Activated T-helper 2 cell treated with anti-CD3 and anti-CD28 coated beads, Interferon-gamma antibody, Interleukin-2, Interleukin-4, amounts not matched to agents 10 μg/mL and 5 μg/mL and 100 μg/mL, durations not matched to agents 14 hours and 24 hours and 36 hours (primary cell): ENCODE data around the gene EIF4H. TPM values are rescaled to one million over a fixed set of nuclear protein-coding genes. Genes with fewer than 3 reads are reported as not detected.

Experiments
- DNase-seq: peaks from one replicate; pipeline ENCODE4 v3.0.0; 2021; ENCODE audit warnings: low spot score
- H3K27ac Mint-ChIP-seq: one replicate; pipeline ENCODE4 v1.8.0; 2021; ENCODE audit warnings: mixed read lengths
- H3K27me3 Mint-ChIP-seq: one replicate; pipeline ENCODE4 v1.8.0; 2021; ENCODE audit warnings: low read depth, mixed read lengths
- H3K36me3 Mint-ChIP-seq: one replicate; pipeline ENCODE4 v1.8.0; 2021; ENCODE audit warnings: low read depth, mixed read lengths
- H3K4me1 Mint-ChIP-seq: one replicate; pipeline ENCODE4 v1.8.0; 2021; ENCODE audit warnings: low read depth, mixed read lengths
- H3K4me3 Mint-ChIP-seq: one replicate; pipeline ENCODE4 v1.8.0; 2021; ENCODE audit warnings: low read depth, mild to moderate bottlenecking, moderate library complexity, mixed read lengths
- H3K9me3 Mint-ChIP-seq: one replicate; pipeline ENCODE4 v1.8.0; 2021; ENCODE audit warnings: mixed read lengths
- intact Hi-C: fragments of 100-400 bp; cut with micrococcal nuclease; formaldehyde crosslinking; loops from one replicate; pipeline ENCODE4 v1.15.1; 2023
- total RNA-seq: library from RNA; stranded (reverse); gene quantifications from 2 replicates; pipeline ENCODE4 v1.2.3, GENCODE V29; 2022

EIF4H gene
- total RNA-seq, 1 donor from 2014 or later = 367 TPM

- no peaks in the 10 kb centered on the region for H3K9me3 Mint-ChIP-seq
- H3K27ac Mint-ChIP-seq = no peak overlapping the region
- H3K4me1 Mint-ChIP-seq = peaks cover 53% of the 10 kb centered on the region
- peaks cover 60% of the 10 kb centered on the region for H3K36me3 Mint-ChIP-seq
- no peak overlapping the region for H3K4me3 Mint-ChIP-seq
- no peaks in the 10 kb centered on the region for H3K27me3 Mint-ChIP-seq
- DNase-seq = no peak
- intact Hi-C loops = no loop called here
Measured at GRCh38 chr7:74180866-74181265, 6.7 kb downstream of the EIF4H start.

- H3K9me3 Mint-ChIP-seq = no peaks in the 10 kb centered on the region
- peaks cover 48% of the 10 kb centered on the region for H3K4me1 Mint-ChIP-seq
- no peak for DNase-seq
- intact Hi-C loops = no loop called here
- H3K27ac Mint-ChIP-seq = no peak overlapping the region
- no peaks in the 10 kb centered on the region for H3K27me3 Mint-ChIP-seq
- no peak overlapping the region for H3K4me3 Mint-ChIP-seq
- H3K36me3 Mint-ChIP-seq = peaks cover 58% of the 10 kb centered on the region
Measured at GRCh38 chr7:74181821-74182220, 7.7 kb downstream of the EIF4H start.

- Mint-ChIP-seq H3K4me1 (peaks cover 47% of the 10 kb centered on the region), H3K9me3 (no peaks in the 10 kb centered on the region), H3K36me3 (peaks cover 59% of the 10 kb centered on the region), H3K4me3 (no peak overlapping the region), H3K27ac (peak overlapping the region; percentile 31), H3K27me3 (no peaks in the 10 kb centered on the region)
- no peak for DNase-seq
- intact Hi-C loops = no loop called here
Measured at GRCh38 chr7:74182453-74183090, 8.4 kb downstream of the EIF4H start.

DNA sequence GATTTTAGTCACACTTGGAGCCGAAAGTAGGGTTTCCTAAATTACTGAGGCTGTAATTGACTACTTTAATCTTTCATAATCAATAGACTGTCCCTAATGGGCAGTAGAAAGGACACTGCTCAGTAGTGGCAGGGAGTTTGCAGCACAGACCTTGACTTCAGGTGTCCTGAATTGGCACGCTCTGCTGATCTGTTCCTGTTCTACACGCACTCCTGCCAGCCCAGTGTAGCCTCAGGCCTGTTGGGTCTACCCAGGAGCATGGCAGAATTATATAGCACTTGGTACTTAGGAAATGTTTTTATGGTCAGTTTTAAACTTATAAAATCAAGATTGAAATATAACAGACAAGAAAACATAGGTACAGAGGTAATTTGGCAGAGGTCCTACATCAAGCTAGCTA, 9.0 kb downstream of the EIF4H start:
- H3K27me3 Mint-ChIP-seq = no peaks in the 10 kb centered on the region
- no peaks in the 10 kb centered on the region for H3K9me3 Mint-ChIP-seq
- DNase-seq = no peak
- peaks cover 43% of the 10 kb centered on the region for H3K4me1 Mint-ChIP-seq
- H3K4me3 Mint-ChIP-seq = no peak overlapping the region
- intact Hi-C loops = no loop called here
- peaks cover 61% of the 10 kb centered on the region for H3K36me3 Mint-ChIP-seq
- peak overlapping the region; percentile 69 for H3K27ac Mint-ChIP-seq

DNA sequence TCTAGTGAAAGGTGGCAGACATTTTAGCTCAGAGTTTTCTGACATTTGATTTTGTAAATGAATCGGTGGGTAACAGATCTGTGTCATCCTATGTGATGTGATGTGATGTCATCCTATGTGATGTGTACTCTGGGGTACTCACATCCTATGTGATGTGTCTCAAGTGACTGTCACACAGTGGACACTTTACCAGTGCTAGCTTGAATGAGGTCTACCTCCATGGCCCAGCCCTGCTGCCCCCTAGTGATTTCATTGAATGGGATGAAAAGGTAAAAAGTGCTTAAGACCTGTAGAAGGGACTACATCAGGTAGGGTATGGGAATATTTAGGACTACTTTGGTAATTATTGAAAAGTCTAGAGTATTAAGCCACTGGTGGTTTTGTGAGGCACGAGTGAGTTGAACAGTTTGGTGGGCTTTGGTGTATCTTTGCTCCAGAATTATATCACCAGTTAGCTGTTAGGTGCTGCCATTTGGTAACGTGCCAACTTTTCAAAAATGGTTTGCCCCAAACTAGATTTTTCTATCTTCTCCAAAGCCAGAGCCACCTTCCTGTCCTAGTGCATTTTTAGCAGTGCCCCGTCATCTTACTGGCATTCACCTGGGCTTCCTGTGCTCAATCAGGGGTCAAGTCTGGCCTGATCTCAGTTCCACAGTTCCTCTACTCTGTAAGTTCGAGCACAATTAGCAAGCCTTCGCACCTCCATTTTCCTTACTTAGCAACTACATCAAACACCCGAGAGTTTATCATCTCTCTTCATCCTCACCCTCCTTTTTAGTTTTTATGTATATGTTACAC, 9.7 kb downstream of the EIF4H start:
- Mint-ChIP-seq H3K36me3 (peaks cover 65% of the 10 kb centered on the region), H3K4me1 (peaks cover 39% of the 10 kb centered on the region), H3K4me3 (no peak overlapping the region), H3K9me3 (no peaks in the 10 kb centered on the region), H3K27ac (peak overlapping the region; percentile 69), H3K27me3 (no peaks in the 10 kb centered on the region)
- intact Hi-C loops = no loop called here
- no peak for DNase-seq

DNA sequence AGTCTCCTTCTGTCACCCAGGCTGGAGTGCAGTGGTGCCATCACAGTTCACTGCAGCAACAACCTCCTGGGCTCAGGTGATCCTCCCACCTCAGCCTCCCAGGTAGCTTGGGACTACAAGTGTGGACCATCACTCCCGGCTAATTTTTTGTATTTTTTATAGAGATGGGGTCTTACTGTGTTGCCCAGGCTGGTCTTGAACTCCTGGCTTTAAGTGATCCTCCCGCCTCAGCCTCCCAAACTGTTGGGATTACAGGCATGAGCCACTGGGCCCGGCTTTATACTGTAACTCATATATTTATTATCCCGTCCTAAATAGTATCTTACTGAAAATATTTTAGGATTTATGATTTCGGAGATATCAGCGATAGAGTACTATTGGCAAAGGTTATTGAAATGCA, 10.9 kb downstream of the EIF4H start:
- no peaks in the 10 kb centered on the region for H3K27me3 Mint-ChIP-seq
- no peak for DNase-seq
- intact Hi-C loops = no loop called here
- H3K4me3 Mint-ChIP-seq = no peak overlapping the region
- H3K27ac Mint-ChIP-seq = no peak overlapping the region
- H3K36me3 Mint-ChIP-seq = peaks cover 74% of the 10 kb centered on the region
- peaks cover 35% of the 10 kb centered on the region for H3K4me1 Mint-ChIP-seq
- no peaks in the 10 kb centered on the region for H3K9me3 Mint-ChIP-seq

GRCh38 chr7:74185636-74186035, 11.5 kb downstream of the EIF4H start:
- Mint-ChIP-seq H3K4me1 (peaks cover 35% of the 10 kb centered on the region), H3K9me3 (no peaks in the 10 kb centered on the region), H3K36me3 (peaks cover 80% of the 10 kb centered on the region)

DNA sequence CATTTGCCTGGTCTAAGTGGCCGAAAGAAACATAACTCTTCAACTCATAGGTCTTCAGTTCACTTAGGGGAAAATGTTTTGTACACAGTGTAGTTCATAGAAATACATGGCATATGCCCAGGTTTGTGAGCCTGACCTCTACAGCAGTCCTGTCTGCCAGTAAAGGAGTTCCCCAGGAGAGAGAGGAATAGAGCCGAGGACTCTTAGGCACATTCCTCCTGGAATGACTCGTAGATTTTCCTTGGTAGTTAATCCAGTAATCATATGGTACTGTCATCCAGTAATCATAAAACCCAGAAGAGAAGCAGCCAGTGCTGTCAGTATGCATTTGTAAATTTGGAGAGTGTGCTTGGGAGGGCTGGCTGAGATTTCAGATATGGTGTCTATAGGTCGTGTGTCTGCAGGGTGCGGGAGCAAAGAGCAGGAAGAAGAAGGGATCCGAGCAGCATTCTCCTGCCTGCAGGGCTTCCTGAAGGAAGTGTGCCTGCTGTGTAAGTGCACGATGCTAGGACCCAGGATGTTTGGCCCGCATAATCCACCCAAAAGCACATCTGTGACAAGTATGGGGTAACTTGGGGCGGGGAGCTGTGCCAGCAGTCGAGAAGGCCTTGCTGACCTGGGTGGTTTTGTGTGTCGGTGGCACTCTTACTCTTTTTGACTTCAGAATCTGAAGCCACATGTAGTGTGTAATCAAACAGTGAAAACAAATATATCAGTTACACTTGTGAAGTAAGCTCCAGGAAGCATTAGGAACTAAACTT, 13.9 kb downstream of the EIF4H start:
- Mint-ChIP-seq H3K27ac (no peak overlapping the region), H3K27me3 (no peaks in the 10 kb centered on the region), H3K4me1 (peaks cover 26% of the 10 kb centered on the region), H3K36me3 (peaks cover 79% of the 10 kb centered on the region), H3K9me3 (no peaks in the 10 kb centered on the region), H3K4me3 (no peak overlapping the region)
- intact Hi-C loops = loop anchor here (2.0 kb wide), 1 partner anchor 13 kb away; the partner anchor contains the start of gene EIF4H
- no peak for DNase-seq

More at GRCh38 chr7:74185636-74186035, 11.5 kb downstream of the EIF4H start:
- Mint-ChIP-seq H3K4me3 (no peak overlapping the region), H3K27ac (no peak overlapping the region), H3K27me3 (no peaks in the 10 kb centered on the region)
- DNase-seq = no peak
- intact Hi-C loops = no loop called here

DNA sequence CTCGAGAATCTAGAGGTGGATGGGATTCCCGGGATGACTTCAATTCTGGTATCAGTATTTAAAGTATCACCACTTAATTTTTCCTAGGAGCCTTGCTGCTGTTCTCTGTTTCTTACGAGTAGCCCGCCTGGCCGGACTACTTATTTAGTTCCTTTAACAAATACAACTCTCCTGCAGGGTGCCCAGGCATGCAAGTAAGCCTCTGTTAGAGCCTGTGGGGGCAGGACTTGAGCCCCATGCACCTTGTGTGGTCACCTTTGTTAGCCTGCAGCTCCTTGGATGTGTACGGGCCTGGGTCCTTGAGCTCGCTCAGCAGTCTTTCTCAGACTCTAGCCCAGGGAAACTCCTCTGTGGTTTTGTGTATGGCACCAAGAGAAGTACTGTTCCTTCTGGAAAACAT, 16.1 kb downstream of the EIF4H start:
- no peaks in the 10 kb centered on the region for H3K27me3 Mint-ChIP-seq
- no peak overlapping the region for H3K27ac Mint-ChIP-seq
- intact Hi-C loops = no loop called here
- H3K4me3 Mint-ChIP-seq = no peak overlapping the region
- peaks cover 15% of the 10 kb centered on the region for H3K4me1 Mint-ChIP-seq
- peaks cover 88% of the 10 kb centered on the region for H3K36me3 Mint-ChIP-seq
- DNase-seq = no peak
- H3K9me3 Mint-ChIP-seq = no peaks in the 10 kb centered on the region

DNA sequence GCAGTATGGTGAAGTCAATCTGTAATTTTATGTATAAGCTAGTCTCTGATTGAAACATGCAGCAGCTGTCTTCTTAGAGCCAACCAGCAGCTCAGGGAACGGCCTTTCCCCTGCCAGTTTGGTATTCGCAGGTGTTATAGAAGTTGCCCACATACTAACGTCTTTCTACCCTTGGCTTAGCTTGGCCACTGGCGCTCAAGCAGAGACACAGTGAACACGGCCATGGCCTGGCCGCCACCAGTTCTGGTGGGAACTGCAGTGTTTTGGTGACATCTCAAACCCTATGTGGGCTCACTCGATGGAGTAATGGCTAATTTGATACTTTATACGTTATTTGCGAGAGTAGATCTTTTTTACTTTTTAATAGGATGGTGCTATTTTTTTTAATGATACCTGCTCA, 17.1 kb downstream of the EIF4H start:
- Mint-ChIP-seq H3K27me3 (no peaks in the 10 kb centered on the region), H3K4me1 (peaks cover 10% of the 10 kb centered on the region), H3K27ac (no peak overlapping the region), H3K36me3 (peaks cover 91% of the 10 kb centered on the region), H3K4me3 (no peak overlapping the region), H3K9me3 (no peaks in the 10 kb centered on the region)
- no peak for DNase-seq
- intact Hi-C loops = no loop called here

- peaks cover 6% of the 10 kb centered on the region for H3K4me1 Mint-ChIP-seq
- H3K27ac Mint-ChIP-seq = no peak overlapping the region
- no peak overlapping the region for H3K4me3 Mint-ChIP-seq
- no peaks in the 10 kb centered on the region for H3K27me3 Mint-ChIP-seq
- intact Hi-C loops = no loop called here
- H3K9me3 Mint-ChIP-seq = no peaks in the 10 kb centered on the region
- H3K36me3 Mint-ChIP-seq = peaks cover 87% of the 10 kb centered on the region
- no peak for DNase-seq
Measured at GRCh38 chr7:74193054-74193453, 18.9 kb downstream of the EIF4H start.

DNA sequence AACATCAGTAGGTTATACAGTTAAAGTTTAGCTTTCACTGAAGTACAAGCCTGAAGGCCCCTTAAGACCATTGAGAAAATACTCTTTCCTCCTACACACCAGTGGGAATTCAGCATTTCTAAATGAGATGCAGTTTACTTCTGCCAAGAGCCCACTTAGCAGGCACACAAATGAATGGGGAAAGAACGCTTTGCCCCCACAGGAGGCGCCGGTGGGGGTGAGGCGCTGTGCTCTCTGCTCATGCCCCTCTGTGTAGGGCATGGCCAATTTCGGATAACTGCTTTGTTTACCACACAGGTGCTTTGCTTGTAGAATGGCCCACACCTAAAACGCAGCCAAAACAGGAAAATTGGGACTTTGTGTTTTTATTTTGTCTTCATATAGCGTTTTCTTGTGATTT, 19.8 kb downstream of the EIF4H start:
- H3K4me3 Mint-ChIP-seq = no peak overlapping the region

GRCh38 chr7:74194686-74195085, 20.5 kb downstream of the EIF4H start:
- DNase-seq = no peak
- Mint-ChIP-seq H3K36me3 (peaks cover 75% of the 10 kb centered on the region), H3K27me3 (no peaks in the 10 kb centered on the region), H3K4me3 (no peak overlapping the region), H3K4me1 (peaks cover 6% of the 10 kb centered on the region), H3K27ac (no peak overlapping the region), H3K9me3 (no peaks in the 10 kb centered on the region)
- intact Hi-C loops = no loop called here

More for the DNA sequence above, 19.8 kb downstream of the EIF4H start:
- Mint-ChIP-seq H3K27ac (no peak overlapping the region), H3K36me3 (peaks cover 80% of the 10 kb centered on the region), H3K27me3 (no peaks in the 10 kb centered on the region), H3K4me1 (peaks cover 6% of the 10 kb centered on the region), H3K9me3 (no peaks in the 10 kb centered on the region)
- DNase-seq = no peak
- intact Hi-C loops = no loop called here
